ENCODE data around the gene RGL1.

RGL1 gene

GRCh38 chr1:183916574-183916973 lies 111.7 kb downstream of the RGL1 start:
- no peak for DNase-seq (ENCODE audit: low read depth)

DNA sequence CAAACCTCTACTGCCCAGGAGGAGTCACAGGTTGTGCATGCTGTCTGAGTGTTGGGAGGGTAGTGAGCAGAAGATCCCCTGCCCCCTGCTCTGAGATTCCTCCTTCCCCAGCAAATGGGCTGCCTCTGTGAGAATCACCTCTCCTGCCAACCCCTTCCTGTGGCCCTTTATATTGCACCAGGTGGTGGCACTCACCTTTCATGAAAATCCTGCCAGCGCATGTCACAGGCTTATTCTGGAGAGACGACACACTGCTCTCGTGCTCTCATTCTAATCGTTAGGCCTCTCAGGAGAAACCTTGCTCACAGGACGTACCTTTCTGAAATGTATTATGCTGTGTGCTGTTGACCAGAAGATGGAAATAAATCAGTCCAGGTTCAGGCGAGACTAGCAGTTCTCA lies 113.7 kb downstream of the RGL1 start:
- DNase-seq (ENCODE audit: low read depth), result no peak

DNA sequence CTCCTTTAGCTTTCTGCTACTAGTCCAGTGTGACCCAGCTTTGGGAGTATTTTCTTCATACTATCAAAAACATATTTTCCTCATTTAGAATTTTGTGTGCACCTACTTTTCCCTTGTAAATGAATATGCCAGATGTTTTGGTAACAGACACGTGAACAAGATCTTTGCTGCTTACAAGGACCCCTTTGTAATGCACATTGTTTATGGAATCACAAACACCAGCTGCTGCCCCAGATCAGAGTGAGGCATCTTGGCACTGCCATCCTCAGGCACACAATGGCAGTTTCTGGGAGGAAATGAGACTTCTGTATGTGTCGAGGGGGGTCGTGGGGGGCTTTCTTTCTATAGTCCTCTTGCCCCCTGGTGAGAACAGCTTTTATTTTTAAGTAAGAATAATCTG lies 115.7 kb downstream of the RGL1 start:
- DNase-seq (ENCODE audit: low read depth), result no peak

- no peak for DNase-seq (ENCODE audit: low read depth)
These were observed 117.3 kb downstream of the RGL1 start for GRCh38 chr1:183922197-183922596.

DNA sequence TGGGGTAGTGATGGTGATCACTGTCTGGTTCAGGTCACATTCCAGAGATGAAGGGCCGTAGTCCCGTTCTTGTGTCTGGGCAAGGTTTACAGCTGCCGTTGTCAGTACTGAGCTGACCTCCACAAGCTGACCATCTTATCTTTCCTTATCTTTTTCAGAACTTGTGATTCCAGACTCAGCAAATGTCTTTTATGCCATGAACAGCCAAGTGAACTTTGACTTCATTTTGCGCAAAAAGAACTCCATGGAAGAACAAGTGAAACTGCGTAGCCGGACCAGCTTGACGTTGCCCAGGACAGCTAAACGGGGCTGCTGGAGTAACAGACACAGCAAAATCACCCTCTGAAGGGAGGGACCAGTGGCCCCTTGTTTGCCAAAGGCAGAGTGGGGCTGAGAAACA lies 121.0 kb downstream of the RGL1 start:
- DNase-seq (ENCODE audit: low read depth), result no peak

DNA sequence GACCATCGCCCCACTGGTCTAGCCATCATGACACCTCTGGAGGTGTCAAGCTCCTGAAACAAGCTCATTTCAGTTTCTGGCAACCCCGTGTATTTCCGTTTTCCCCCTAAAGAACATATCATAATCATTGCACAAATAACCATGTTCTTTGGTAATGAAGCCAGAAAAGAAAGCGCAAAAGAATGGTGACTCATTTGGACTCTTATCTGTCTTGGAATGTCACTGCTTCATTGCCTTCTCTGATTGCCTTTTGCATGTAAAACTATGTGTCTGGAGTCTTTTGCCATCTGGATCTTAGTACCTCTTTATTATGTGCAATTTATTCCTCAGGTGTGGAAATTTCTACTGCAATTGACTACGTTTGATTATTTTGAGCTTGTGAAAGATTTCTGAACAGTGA lies 122.1 kb downstream of the RGL1 start:
- peak; percentile 75 for DNase-seq (ENCODE audit: low read depth)

DNA sequence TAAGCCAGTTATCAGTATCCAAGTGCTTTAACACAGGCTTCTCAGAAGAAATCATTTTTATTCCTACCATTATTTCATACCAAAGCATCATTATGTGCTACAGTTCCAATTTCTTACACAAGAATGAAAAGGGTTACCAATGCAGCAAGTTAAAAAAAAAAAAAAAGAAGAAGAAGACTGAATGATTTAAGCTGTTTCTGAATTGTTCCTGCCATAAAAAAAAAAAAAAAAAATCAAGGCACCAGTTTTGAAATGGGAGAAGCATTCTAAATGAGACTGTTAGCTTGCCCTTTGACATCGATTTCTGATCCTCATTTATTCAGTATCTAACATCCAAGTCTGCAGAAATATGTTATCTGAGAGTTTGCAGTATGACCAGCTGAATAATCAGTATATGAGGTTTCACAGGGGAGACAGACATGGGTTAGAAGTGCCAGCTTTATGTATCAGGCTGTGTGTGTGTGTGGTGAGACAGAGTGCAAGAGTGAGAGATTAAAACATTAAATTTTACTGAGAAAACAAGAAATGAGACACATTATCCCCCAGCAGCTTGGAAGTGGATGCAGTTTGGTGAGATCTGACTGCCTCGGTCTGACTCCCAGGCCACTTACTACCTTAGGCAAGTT lies 126.8 kb downstream of the RGL1 start:
- DNase-seq (ENCODE audit: low read depth), result peak; percentile 5

DNA sequence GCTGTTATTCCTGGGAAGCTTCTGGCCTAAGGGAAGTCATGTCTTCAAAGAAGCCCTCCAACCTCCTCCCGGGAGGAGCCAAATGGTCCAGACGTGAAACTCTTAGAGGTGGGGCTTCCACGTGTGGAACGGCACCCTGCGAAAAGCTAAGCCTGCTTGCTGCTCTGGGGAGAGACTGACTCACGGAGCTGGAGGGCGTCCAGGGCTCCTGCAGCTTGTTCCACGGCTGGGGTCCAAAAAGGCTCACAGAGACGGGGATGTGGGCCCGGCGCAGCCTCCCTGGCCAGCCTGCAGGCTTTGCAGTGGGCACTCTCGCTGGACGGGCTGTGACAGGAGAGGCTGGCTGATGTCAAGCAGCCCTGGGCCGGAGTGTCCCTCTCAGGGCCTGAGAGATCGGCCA lies 127.5 kb downstream of the RGL1 start:
- DNase-seq (ENCODE audit: low read depth), result peak; percentile 91

GRCh38 chr1:183933528-183934179 lies 128.7 kb downstream of the RGL1 start:
- DNase-seq (ENCODE audit: low read depth), result no peak

- DNase-seq (ENCODE audit: low read depth), result no peak
These were observed 129.4 kb downstream of the RGL1 start for GRCh38 chr1:183934314-183934713.

DNA sequence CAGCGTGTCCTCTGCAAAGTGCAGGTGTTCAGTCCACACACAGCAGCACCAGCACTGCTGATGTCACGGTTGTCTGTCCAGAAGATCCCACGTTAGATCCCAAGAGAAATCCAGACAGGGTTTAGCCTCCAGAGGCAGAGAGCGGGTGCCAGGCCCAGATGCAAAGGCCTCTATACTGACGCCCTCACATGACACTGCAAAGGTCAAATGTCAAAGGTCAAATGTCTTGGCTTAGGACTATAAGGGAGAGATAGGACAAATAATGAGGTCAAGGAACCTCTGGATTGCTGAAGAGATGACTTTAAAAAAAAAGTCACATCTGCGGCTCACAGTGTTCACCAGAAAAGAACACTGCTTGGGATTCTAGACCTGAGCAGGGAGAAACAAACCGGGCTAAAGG lies 131.1 kb downstream of the RGL1 start:
- no peak for DNase-seq (ENCODE audit: low read depth)

GRCh38 chr1:183936791-183937190 lies 131.9 kb downstream of the RGL1 start:
- DNase-seq (ENCODE audit: low read depth), result no peak

- no peak for DNase-seq (ENCODE audit: low read depth)
These were observed 132.7 kb downstream of the RGL1 start for GRCh38 chr1:183937611-183938010.

DNA sequence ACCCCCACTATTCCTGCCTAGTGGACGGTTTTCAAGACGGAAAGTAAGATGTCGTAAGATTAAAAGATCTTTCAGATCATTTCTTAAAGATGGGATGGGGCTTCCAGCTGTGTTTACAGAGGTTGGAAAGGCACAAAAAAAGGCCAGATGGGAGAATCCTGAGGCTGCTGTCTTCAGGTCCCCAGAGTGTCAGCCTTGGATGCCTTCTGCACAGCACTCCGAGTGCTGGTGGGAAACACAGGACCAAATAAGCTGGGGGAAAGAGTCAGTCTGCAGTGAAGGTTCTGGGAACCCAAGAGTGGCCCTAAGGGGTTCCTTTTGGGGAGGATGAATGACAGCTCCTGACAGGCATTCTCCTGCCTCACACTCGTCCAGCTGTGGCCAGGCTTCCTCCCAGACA lies 136.1 kb downstream of the RGL1 start:
- no peak for DNase-seq (ENCODE audit: low read depth)

DNA sequence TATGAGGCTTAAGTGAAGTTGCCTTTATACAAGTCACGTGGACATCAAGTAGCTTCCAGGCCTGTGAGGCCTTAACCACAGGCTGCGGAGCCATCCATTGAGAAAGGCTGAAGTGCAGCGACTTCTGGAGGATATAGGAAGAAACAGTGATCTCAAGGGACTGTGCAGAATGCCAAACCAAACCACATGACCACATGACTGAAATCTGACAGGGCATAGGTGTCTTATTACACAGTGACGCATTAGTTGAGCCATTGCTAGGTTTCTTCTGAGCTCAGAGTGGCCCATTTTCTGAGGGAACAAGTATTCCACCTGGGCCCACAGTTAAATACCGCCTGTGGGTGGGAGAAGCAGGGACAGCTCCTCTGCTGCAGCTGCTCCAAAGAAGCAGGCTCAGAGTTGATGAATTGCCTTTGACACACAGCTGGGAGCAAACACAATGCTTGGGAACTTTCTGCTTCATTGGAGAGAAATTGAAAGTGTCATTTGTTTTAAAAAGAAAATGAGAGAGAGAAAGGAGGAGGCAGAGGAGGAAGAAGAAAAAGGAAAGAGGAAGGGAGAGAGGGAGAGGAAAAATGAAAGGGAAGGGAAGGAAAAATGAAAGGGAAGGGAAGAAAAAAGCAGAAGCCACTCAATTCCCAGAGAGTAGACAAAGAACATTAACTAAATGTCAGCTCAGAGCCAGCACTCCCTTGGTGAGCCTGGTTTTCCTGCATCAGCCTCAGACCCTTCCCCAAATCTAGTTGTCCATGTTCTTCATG lies 138.2 kb downstream of the RGL1 start:
- peak; percentile 99 for DNase-seq (ENCODE audit: low read depth)

DNA sequence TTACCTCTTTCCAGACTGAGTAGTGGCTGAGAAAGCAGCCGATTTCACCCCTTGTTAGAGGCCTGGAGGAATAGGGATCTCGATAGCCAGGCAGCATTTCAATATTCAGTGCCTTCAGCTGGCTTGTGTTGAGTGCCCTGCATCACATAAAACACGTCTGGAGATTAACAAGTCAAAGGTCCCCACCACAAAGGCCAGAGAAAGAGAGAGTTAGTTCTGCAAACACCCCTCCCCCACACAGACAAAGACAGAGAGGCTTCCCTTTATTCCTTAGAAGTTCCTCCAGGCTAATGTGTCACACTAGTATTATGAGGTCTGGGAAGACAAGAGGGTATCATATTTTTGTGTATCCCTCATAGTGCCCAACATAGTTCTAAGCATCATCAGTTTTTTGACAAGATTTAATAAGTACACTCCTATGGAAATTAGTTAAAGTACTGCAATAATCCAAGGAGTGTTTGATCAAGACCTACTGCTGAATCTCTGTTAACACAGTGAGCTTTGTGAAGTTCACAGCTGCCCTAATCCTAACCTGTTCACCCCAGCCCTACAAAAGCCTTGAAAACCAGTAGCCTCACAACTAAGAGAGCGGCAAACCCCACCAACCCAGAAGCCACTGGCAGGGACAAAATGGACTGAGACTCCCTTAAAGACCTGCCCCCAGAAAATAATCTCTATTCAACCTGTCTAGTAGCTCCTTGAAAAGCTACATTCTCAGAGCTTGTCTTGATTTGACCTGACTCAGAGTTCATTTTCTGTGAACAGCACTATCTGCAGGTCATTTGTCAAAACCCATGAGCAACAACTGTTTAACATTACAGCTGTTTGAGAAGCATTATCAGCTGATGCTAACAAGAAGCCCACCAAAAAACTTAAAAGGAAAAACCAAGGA lies 140.8 kb downstream of the RGL1 start:
- DNase-seq (ENCODE audit: low read depth), result no peak

DNA sequence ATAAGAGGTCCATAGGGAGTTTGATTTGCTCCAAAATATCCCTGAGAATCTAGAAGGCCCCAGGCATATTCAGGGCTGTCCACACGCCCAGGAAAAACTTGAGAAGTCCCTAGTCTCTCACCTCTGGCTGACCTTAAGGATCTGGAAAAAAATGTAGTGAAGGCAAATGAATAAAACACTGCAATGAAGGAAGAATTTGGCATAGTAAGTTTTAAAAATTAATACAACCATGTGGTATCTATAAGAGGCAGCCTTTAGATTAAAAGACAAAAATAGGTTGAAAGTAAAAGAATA lies 141.3 kb downstream of the RGL1 start:
- no peak for DNase-seq (ENCODE audit: low read depth)

GRCh38 chr1:183947988-183948387 lies 143.1 kb downstream of the RGL1 start:
- no peak for DNase-seq (ENCODE audit: low read depth)

DNA sequence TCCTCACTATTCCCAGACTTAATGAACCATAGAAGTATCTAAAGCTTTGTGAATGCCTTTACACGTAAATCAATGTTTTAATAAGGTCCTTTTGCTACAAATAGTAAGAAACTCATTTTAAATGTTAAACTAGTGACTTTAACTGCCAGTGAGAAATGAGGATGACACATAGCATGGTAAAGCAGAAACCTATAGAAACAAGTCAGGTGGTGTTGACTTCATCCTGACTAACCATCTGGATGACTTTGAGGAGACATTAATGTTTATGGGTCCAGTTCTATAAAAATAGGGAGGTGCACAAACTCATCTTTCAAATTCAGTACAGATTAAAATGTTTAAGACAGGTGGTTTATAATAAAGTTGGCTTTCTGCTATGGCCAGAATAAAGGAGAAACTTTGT lies 147.2 kb downstream of the RGL1 start:
- DNase-seq (ENCODE audit: low read depth), result no peak

DNA sequence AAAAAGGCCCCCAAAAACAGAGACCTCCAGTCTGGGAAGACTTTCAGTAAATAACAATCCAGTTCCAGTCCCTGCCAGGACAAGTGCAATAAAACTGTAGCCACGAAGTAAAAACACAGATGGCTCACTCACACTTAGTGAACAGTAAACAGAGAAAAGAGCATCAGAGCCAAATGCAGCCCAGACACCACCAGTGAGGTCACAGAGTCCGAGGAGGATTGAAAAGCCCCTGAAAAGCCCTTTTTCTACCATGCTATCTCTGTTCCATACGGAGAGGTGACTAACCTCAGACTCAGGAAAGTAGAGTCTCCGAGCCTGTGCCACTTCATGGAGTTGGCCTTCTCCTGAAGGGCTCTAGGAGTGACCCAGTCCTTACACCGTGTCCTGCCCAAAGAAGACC lies 148.1 kb downstream of the RGL1 start:
- DNase-seq (ENCODE audit: low read depth), result no peak

- DNase-seq (ENCODE audit: low read depth), result no peak
These were observed 149.6 kb downstream of the RGL1 start for GRCh38 chr1:183954496-183954895.

- peak; percentile 95 for DNase-seq (ENCODE audit: low read depth)
These were observed 151.8 kb downstream of the RGL1 start for GRCh38 chr1:183956559-183957188.

Measured in iris pigment epithelial cell (primary cell).